ENCODE results near the gene SLC7A8. TPM values are rescaled to one million over a fixed set of nuclear protein-coding genes. Genes with fewer than 3 reads are reported as not detected.

The SLC7A8 gene
- total RNA-seq, 2 experiments from 2014 or later = 0.73 to 0.80 TPM

GRCh38 chr14:23113431-23114119 lies 69.9 kb downstream of the SLC7A8 start:
- Mint-ChIP-seq H3K27me3 (no peaks in the 10 kb centered on the region), H3K4me1 (ENCODE audit: low read depth) (peaks cover 26% of the 10 kb centered on the region), H3K4me3 (no peak overlapping the region), H3K27ac (no peak overlapping the region), H3K36me3 (ENCODE audit: low read depth) (no peaks in the 10 kb centered on the region), H3K9me3 (no peaks in the 10 kb centered on the region)
- Histone ChIP-seq H3K36me3 (ENCODE audit: insufficient read depth, low read length) (no peaks in the 10 kb centered on the region), H3K27me3 (ENCODE audit: control insufficient read depth in 1 of 2, insufficient read depth in 2 of 2, low read length in 2 of 2) (peaks cover 16 to 19% of the 10 kb centered on the region in 2 experiments), H3K27ac (ENCODE audit: low read depth in 1 of 2, low read length in 2 of 2) (no peak overlapping the region), H3K4me1 (ENCODE audit: insufficient read depth, low read length) (peaks cover 23% of the 10 kb centered on the region), H3K9me3 (ENCODE audit: control insufficient read depth in 1 of 2, insufficient read depth in 1 of 2, low read length in 2 of 2) (no peaks in the 10 kb centered on the region), H3K4me3 (ENCODE audit: low read length) (no peak overlapping the region)
- no peak for DNase-seq
- POLR2A ChIA-PET = interaction anchor here (1.5 kb wide), 1 partner anchor 18 kb away, joined by 4 read pairs; the partner anchor contains the start of genes ACIN1 and C14orf119
- CTCF ChIA-PET = interaction anchor here (1.1 kb wide), 2 partner anchors 19 to 37 kb away, joined by 3 read pairs; partner anchors contain the start of gene ACIN1
- no peak for ATAC-seq (ENCODE audit: poor library complexity)
- intact Hi-C loops (cut with DNase I, micrococcal nuclease) = loop anchor here in 1 of 2 experiments (5.0 kb wide), 1 partner anchor 41 kb away; no protein-coding TSS in a partner anchor
- no peak for TF ChIP-seq CTCF (IDR thresholded peaks at IDR 0.05)

DNA sequence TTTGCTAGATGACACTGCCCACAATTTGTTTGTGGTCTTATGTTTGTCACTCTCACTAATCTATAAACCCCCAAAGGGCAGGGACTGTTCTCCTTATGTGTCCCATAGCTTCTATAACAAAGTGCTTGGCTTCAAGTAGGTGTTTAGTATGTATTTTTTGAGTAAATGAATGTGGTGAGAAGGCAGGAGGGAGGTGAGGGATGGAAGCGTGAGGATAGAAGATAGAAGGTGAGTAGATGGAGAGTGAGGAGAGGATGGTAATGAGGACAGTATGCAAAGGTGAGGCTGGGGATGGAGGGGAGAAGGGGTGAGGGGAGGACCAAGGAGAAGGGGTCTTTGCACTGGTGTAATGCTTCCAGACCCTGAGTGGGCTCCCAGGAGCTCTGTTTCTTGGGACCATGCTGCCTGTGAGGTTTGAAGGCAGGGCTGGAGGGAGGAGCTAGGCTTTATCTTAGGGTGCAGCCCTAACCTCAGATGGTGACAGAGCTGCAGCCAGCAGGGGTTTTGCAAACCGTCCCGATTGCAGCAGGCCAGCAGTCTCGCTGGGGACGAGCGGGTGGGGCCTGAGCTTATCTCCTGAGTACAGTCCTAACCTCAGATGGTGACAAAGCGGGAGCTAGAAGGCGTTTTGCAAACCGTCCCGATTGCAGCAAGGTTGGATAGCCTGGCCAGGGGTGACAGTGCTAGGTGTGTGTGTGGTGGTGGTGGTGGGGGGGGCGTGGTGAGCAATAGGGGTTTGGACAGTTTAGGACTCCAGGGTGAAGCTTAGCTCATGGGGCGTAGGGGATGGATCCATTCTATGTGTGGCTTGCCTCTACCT lies 70.9 kb downstream of the SLC7A8 start:
- Mint-ChIP-seq H3K27ac (no peak overlapping the region), H3K36me3 (ENCODE audit: low read depth) (no peaks in the 10 kb centered on the region), H3K27me3 (no peaks in the 10 kb centered on the region), H3K9me3 (no peaks in the 10 kb centered on the region), H3K4me1 (ENCODE audit: low read depth) (peaks cover 16% of the 10 kb centered on the region), H3K4me3 (no peak overlapping the region)
- ATAC-seq (ENCODE audit: poor library complexity) (no peak), DNase-seq (no peak)
- H3K4me3 ChIP-seq (ENCODE audit: low read length) = no peak overlapping the region
- no peaks in the 10 kb centered on the region for H3K36me3 ChIP-seq (ENCODE audit: insufficient read depth, low read length)
- ChIA-PET POLR2A (interaction anchor here (1.5 kb wide), 1 partner anchor 17 kb away, joined by 4 read pairs; the partner anchor contains the start of genes ACIN1 and C14orf119), CTCF (interaction anchor here (1.1 kb wide), 2 partner anchors 18 to 36 kb away, joined by 3 read pairs; partner anchors contain the start of gene ACIN1)
- H3K27me3 ChIP-seq (ENCODE audit: control insufficient read depth in 1 of 2, insufficient read depth in 2 of 2, low read length in 2 of 2) = peaks cover 16 to 19% of the 10 kb centered on the region in 2 experiments
- peaks cover 13% of the 10 kb centered on the region for H3K4me1 ChIP-seq (ENCODE audit: insufficient read depth, low read length)
- H3K27ac ChIP-seq (ENCODE audit: low read depth in 1 of 2, low read length in 2 of 2) = no peak overlapping the region
- H3K9me3 ChIP-seq (ENCODE audit: control insufficient read depth in 1 of 2, insufficient read depth in 1 of 2, low read length in 2 of 2) = no peaks in the 10 kb centered on the region
- intact Hi-C loops (cut with DNase I, micrococcal nuclease) = loop anchor here in 1 of 2 experiments (5.0 kb wide), 1 partner anchor 40 kb away; no protein-coding TSS in a partner anchor
- TF ChIP-seq CTCF (IDR thresholded peaks at IDR 0.05) = no peak

GRCh38 chr14:23110579-23111365 lies 72.7 kb downstream of the SLC7A8 start:
- H3K27ac Mint-ChIP-seq = no peak overlapping the region
- H3K36me3 Mint-ChIP-seq (ENCODE audit: low read depth) = no peaks in the 10 kb centered on the region
- Histone ChIP-seq H3K27ac (ENCODE audit: low read depth in 1 of 2, low read length in 2 of 2) (no peak overlapping the region), H3K4me3 (ENCODE audit: low read length) (no peak overlapping the region), H3K9me3 (ENCODE audit: control insufficient read depth in 1 of 2, insufficient read depth in 1 of 2, low read length in 2 of 2) (no peaks in the 10 kb centered on the region), H3K36me3 (ENCODE audit: insufficient read depth, low read length) (no peaks in the 10 kb centered on the region), H3K4me1 (ENCODE audit: insufficient read depth, low read length) (peaks cover 3% of the 10 kb centered on the region), H3K27me3 (ENCODE audit: control insufficient read depth in 1 of 2, insufficient read depth in 2 of 2, low read length in 2 of 2) (peaks cover 16 to 19% of the 10 kb centered on the region in 2 experiments)
- H3K27me3 Mint-ChIP-seq = no peaks in the 10 kb centered on the region
- no peaks in the 10 kb centered on the region for H3K9me3 Mint-ChIP-seq
- H3K4me3 Mint-ChIP-seq = no peak overlapping the region
- no peak for TF ChIP-seq CTCF (IDR thresholded peaks at IDR 0.05)
- ATAC-seq (ENCODE audit: poor library complexity) = no peak
- H3K4me1 Mint-ChIP-seq (ENCODE audit: low read depth) = no peaks in the 10 kb centered on the region
- ChIA-PET CTCF (interaction anchor here (2.2 to 2.5 kb wide), 3 partner anchors 10 to 42 kb away, joined by 9 to 15 read pairs (median 14); no protein-coding TSS in a partner anchor), POLR2A (no interaction called here)
- intact Hi-C loops (cut with DNase I, micrococcal nuclease) = loop anchor here in 1 of 2 experiments (5.0 kb wide), 1 partner anchor 38 kb away; no protein-coding TSS in a partner anchor
- DNase-seq = no peak
